Activated T-helper 17 cell treated with anti-CD3 and anti-CD28 coated beads, Interleukin-2, amount 50 U/mL, for 72 hours (primary cell): ENCODE results near the gene SUV39H1. TPM values are rescaled to one million over a fixed set of nuclear protein-coding genes. Genes with fewer than 3 reads are reported as not detected.
"Not testable (repeated sequence)": the region's sequence is repeated elsewhere in the genome, so short reads cannot be mapped to it uniquely, and the experiment has no call there.

Experiments used
- ATAC-seq: fragments of 150-1000 bp; cut with Tn5 transposase; replicated peaks from 2 replicates; pipeline ENCODE4 v1.10.0; 2021; ENCODE audit warnings: mild to moderate bottlenecking, moderate library complexity
- H3K27ac Mint-ChIP-seq: one replicate; pipeline ENCODE4 v1.8.0; 2022; ENCODE audit warnings: mixed read lengths
- H3K27me3 Mint-ChIP-seq: one replicate; pipeline ENCODE4 v1.8.0; 2022; ENCODE audit warnings: mixed read lengths
- H3K36me3 Mint-ChIP-seq: one replicate; pipeline ENCODE4 v1.8.0; 2022; ENCODE audit warnings: low read depth, mild to moderate bottlenecking, mixed read lengths
- H3K4me1 Mint-ChIP-seq: one replicate; pipeline ENCODE4 v1.8.0; 2022; ENCODE audit warnings: mixed read lengths
- H3K4me3 Mint-ChIP-seq: one replicate; pipeline ENCODE4 v1.8.0; 2022; ENCODE audit warnings: mild to moderate bottlenecking, mixed read lengths
- H3K9me3 Mint-ChIP-seq: one replicate; pipeline ENCODE4 v1.8.0; 2022; ENCODE audit warnings: mixed read lengths
- total RNA-seq, 2 donors: library from RNA; stranded (reverse); gene quantifications; one replicate each; pipeline ENCODE4 v1.2.3, GENCODE V29; 2022

SUV39H1 gene
- 10 to 100 TPM; 24.2 to 30.5 TPM for total RNA-seq

- H3K36me3 Mint-ChIP-seq, result peaks cover 37% of the 10 kb centered on the region
- H3K27ac Mint-ChIP-seq, result peak within 1 kb of the TSS; percentile 98
- peaks cover 10% of the 10 kb centered on the region for H3K4me1 Mint-ChIP-seq
- ATAC-seq, result peak; percentile 96
- H3K27me3 Mint-ChIP-seq, result no peaks in the 10 kb centered on the region
- H3K9me3 Mint-ChIP-seq, result no peaks in the 10 kb centered on the region
- peak within 1 kb of the TSS; percentile 97 for H3K4me3 Mint-ChIP-seq
Observed at GRCh38 chrX:48696301-48696908, at the start of gene SUV39H1. Gene SUV39H1, plus strand, starts transcription at chrX:48696734. Its CDS starts 51 bp downstream, at chrX:48696785.

- H3K4me3 Mint-ChIP-seq, result no peak overlapping the region
- ATAC-seq, result peak; percentile 70
- no peaks in the 10 kb centered on the region for H3K36me3 Mint-ChIP-seq
- no peaks in the 10 kb centered on the region for H3K4me1 Mint-ChIP-seq
- H3K27ac Mint-ChIP-seq, result no peak overlapping the region
- H3K27me3 Mint-ChIP-seq, result no peaks in the 10 kb centered on the region
- H3K9me3 Mint-ChIP-seq, result no peaks in the 10 kb centered on the region
Observed at GRCh38 chrX:48648336-48648751, 48.2 kb upstream of the SUV39H1 start.

- no peak overlapping the region for H3K4me3 Mint-ChIP-seq
- H3K27ac Mint-ChIP-seq, result no peak overlapping the region
- H3K4me1 Mint-ChIP-seq, result no peaks in the 10 kb centered on the region
- H3K9me3 Mint-ChIP-seq, result no peaks in the 10 kb centered on the region
- H3K27me3 Mint-ChIP-seq, result no peaks in the 10 kb centered on the region
- H3K36me3 Mint-ChIP-seq, result no peaks in the 10 kb centered on the region
- no peak for ATAC-seq
Observed at GRCh38 chrX:48649102-48649501, 47.4 kb upstream of the SUV39H1 start.

- not testable (repeated sequence) for H3K9me3 Mint-ChIP-seq, H3K4me1 Mint-ChIP-seq, H3K27me3 Mint-ChIP-seq, H3K27ac Mint-ChIP-seq, ATAC-seq, H3K36me3 Mint-ChIP-seq, H3K4me3 Mint-ChIP-seq
Observed at GRCh38 chrX:48652055-48652579, 44.4 kb upstream of the SUV39H1 start.

- not testable (repeated sequence) for H3K4me1 Mint-ChIP-seq, H3K4me3 Mint-ChIP-seq, ATAC-seq, H3K9me3 Mint-ChIP-seq, H3K36me3 Mint-ChIP-seq, H3K27ac Mint-ChIP-seq, H3K27me3 Mint-ChIP-seq
Observed at GRCh38 chrX:48654746-48655145, 41.8 kb upstream of the SUV39H1 start.

GRCh38 chrX:48659686-48660085, 36.8 kb upstream of the SUV39H1 start:
- not testable (repeated sequence) for H3K9me3 Mint-ChIP-seq, H3K36me3 Mint-ChIP-seq, ATAC-seq, H3K27ac Mint-ChIP-seq, H3K4me3 Mint-ChIP-seq, H3K27me3 Mint-ChIP-seq, H3K4me1 Mint-ChIP-seq

- no peak overlapping the region for H3K4me3 Mint-ChIP-seq
- H3K27me3 Mint-ChIP-seq, result no peaks in the 10 kb centered on the region
- ATAC-seq, result peak; percentile 85
- peaks cover 6% of the 10 kb centered on the region for H3K4me1 Mint-ChIP-seq
- H3K9me3 Mint-ChIP-seq, result no peaks in the 10 kb centered on the region
- no peaks in the 10 kb centered on the region for H3K36me3 Mint-ChIP-seq
- no peak overlapping the region for H3K27ac Mint-ChIP-seq
Observed at GRCh38 chrX:48663241-48663640, 33.3 kb upstream of the SUV39H1 start.

- Mint-ChIP-seq H3K27me3 (no peaks in the 10 kb centered on the region), H3K27ac (peak overlapping the region; percentile 48), H3K4me1 (peaks cover 6% of the 10 kb centered on the region), H3K4me3 (no peak overlapping the region), H3K9me3 (no peaks in the 10 kb centered on the region), H3K36me3 (no peaks in the 10 kb centered on the region)
- ATAC-seq, result peak; percentile 43
Observed at GRCh38 chrX:48664156-48664555, 32.4 kb upstream of the SUV39H1 start.

GRCh38 chrX:48665991-48666390, 30.5 kb upstream of the SUV39H1 start:
- no peak for ATAC-seq
- H3K4me1 Mint-ChIP-seq, result peaks cover 3% of the 10 kb centered on the region
- H3K36me3 Mint-ChIP-seq, result no peaks in the 10 kb centered on the region
- H3K4me3 Mint-ChIP-seq, result no peak overlapping the region
- H3K27ac Mint-ChIP-seq, result no peak overlapping the region
- H3K27me3 Mint-ChIP-seq, result no peaks in the 10 kb centered on the region
- no peaks in the 10 kb centered on the region for H3K9me3 Mint-ChIP-seq

GRCh38 chrX:48666649-48667048, 29.9 kb upstream of the SUV39H1 start:
- no peak overlapping the region for H3K4me3 Mint-ChIP-seq
- no peaks in the 10 kb centered on the region for H3K4me1 Mint-ChIP-seq
- no peak for ATAC-seq
- no peaks in the 10 kb centered on the region for H3K36me3 Mint-ChIP-seq
- H3K27ac Mint-ChIP-seq, result no peak overlapping the region
- no peaks in the 10 kb centered on the region for H3K27me3 Mint-ChIP-seq
- H3K9me3 Mint-ChIP-seq, result no peaks in the 10 kb centered on the region

- no peak overlapping the region for H3K27ac Mint-ChIP-seq
- H3K27me3 Mint-ChIP-seq, result no peaks in the 10 kb centered on the region
- ATAC-seq, result no peak
- H3K36me3 Mint-ChIP-seq, result no peaks in the 10 kb centered on the region
- H3K4me3 Mint-ChIP-seq, result no peak overlapping the region
- no peaks in the 10 kb centered on the region for H3K9me3 Mint-ChIP-seq
- H3K4me1 Mint-ChIP-seq, result no peaks in the 10 kb centered on the region
Observed at GRCh38 chrX:48667509-48667908, 29.0 kb upstream of the SUV39H1 start.

GRCh38 chrX:48668187-48668586, 28.3 kb upstream of the SUV39H1 start:
- not testable (repeated sequence) for H3K27ac Mint-ChIP-seq, ATAC-seq, H3K9me3 Mint-ChIP-seq

GRCh38 chrX:48676106-48676892, 20.2 kb upstream of the SUV39H1 start:
- Mint-ChIP-seq H3K9me3 (no peaks in the 10 kb centered on the region), H3K36me3 (no peaks in the 10 kb centered on the region), H3K4me3 (peak overlapping the region; percentile 87), H3K27ac (peak overlapping the region; percentile 84), H3K4me1 (no peaks in the 10 kb centered on the region), H3K27me3 (no peaks in the 10 kb centered on the region)
- ATAC-seq, result peak; percentile 96

More at GRCh38 chrX:48668187-48668586, 28.3 kb upstream of the SUV39H1 start:
- not testable (repeated sequence) for H3K27me3 Mint-ChIP-seq, H3K4me3 Mint-ChIP-seq, H3K4me1 Mint-ChIP-seq, H3K36me3 Mint-ChIP-seq

GRCh38 chrX:48676893-48677270, 19.7 kb upstream of the SUV39H1 start:
- Mint-ChIP-seq H3K27me3 (no peaks in the 10 kb centered on the region), H3K4me3 (peak overlapping the region; percentile 87), H3K27ac (peak overlapping the region; percentile 84), H3K36me3 (no peaks in the 10 kb centered on the region), H3K4me1 (no peaks in the 10 kb centered on the region), H3K9me3 (no peaks in the 10 kb centered on the region)
- ATAC-seq, result peak; percentile 15

- H3K4me1 Mint-ChIP-seq, result no peaks in the 10 kb centered on the region
- H3K9me3 Mint-ChIP-seq, result no peaks in the 10 kb centered on the region
- ATAC-seq, result no peak
- no peaks in the 10 kb centered on the region for H3K36me3 Mint-ChIP-seq
- no peaks in the 10 kb centered on the region for H3K27me3 Mint-ChIP-seq
- H3K27ac Mint-ChIP-seq, result peak overlapping the region; percentile 84
- H3K4me3 Mint-ChIP-seq, result peak overlapping the region; percentile 87
Observed at GRCh38 chrX:48677516-48677915, 19.0 kb upstream of the SUV39H1 start.
